Measurements from ENCODE around the gene PRKAR1A.
"Not testable (repeated sequence)": the region's sequence is repeated elsewhere in the genome, so short reads cannot be mapped to it uniquely, and the experiment has no call there.

Gene PRKAR1A

DNA sequence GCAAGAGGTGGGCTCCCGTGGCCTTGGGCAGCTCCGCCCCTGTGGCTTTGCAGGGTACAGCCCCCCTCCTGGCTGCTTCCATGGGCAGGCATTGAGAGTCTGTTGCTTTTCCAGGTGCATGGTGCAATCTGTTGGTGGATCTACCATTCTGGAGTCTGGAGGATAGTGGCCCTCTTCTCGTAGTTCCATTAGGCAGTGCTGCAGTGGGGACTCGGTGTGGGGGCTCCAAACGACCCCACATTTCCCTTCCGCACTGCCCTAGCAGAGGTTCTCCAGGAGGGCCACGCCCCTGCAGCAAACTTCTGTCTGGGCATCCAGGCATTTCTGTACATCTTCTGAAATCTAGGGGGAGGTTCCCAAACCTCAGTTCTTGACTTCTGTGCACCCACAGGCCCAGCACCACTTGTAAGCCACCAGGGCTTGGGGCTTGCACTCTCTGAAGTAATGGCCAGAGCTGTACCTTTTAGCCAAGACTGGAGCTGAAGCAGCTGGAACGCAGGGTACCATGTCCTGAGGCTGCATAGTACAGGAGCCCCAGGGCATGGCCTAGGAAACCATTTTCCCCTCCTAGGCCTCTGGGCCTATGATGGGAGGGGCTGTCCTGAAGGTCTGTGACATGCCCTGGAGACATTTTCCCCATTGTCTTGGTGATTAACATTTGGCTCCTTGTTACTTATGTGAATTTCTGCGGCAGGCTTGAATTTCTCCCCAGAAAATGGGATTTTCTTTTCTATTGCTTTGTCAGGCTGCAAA lies 6.0 kb downstream of the PRKAR1A start:
- peaks cover 8% of the 10 kb centered on the region for H3K4me1 ChIP-seq (ENCODE audit: control insufficient read depth, insufficient read depth, low read length)
- peaks cover 50 to 71% of the 10 kb centered on the region in 2 experiments for H3K36me3 ChIP-seq (ENCODE audit: control insufficient read depth in 2 of 2, insufficient read depth in 1 of 2, low read length in 2 of 2)
- no peak overlapping the region for H3K27ac ChIP-seq (ENCODE audit: extremely low read depth, low read depth, low read length)
- POLR2A ChIA-PET: no interaction called here
- CTCF ChIA-PET: interaction anchor here (1.8 kb wide), 1 partner anchor 15 kb away, joined by 8 read pairs; no protein-coding TSS in a partner anchor
- no peaks in the 10 kb centered on the region for H3K9me3 ChIP-seq (ENCODE audit: control insufficient read depth, insufficient read depth, low read depth, low read length)
- TF ChIP-seq ZNF585B (tag by site-specific recombination; IDR thresholded peaks at IDR 0.05): peak; percentile 96
- no peak for TF ChIP-seq ZNF248 (tag by site-specific recombination; IDR thresholded peaks at IDR 0.05)
- H3K4me3 ChIP-seq (ENCODE audit: low read depth, low read length): no peak overlapping the region

DNA sequence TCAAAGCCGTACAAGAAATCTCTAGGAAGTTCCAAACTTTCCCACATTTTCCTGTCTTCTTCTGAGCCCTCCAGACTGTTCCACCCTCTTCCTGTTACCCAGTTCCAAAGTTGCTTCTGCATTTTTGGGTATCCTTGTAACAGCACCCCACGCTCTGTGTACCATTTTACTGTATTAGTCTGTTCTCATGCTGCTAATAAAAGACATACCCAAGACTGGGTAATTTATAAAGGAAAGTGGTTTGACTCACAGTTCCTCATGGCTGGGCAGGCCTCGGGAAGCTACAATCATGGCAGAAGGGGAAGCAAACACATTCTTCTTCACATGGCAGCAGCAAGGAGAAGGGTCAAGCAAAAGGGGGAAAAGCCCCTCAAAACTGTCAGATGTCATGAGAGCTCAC lies 6.8 kb downstream of the PRKAR1A start:
- H3K9me3 ChIP-seq (ENCODE audit: control insufficient read depth, insufficient read depth, low read depth, low read length); H3K4me1 ChIP-seq (ENCODE audit: control insufficient read depth, insufficient read depth, low read length); H3K4me3 ChIP-seq (ENCODE audit: low read depth, low read length); POLR2A ChIA-PET; H3K27ac ChIP-seq (ENCODE audit: extremely low read depth, low read depth, low read length): not testable (repeated sequence)
- H3K36me3 ChIP-seq (ENCODE audit: control insufficient read depth in 2 of 2, insufficient read depth in 1 of 2, low read length in 2 of 2): peaks cover 58 to 79% of the 10 kb centered on the region in 2 experiments
- CTCF ChIA-PET: interaction anchor here (1.8 kb wide), 1 partner anchor 15 kb away, joined by 8 read pairs; no protein-coding TSS in a partner anchor

DNA sequence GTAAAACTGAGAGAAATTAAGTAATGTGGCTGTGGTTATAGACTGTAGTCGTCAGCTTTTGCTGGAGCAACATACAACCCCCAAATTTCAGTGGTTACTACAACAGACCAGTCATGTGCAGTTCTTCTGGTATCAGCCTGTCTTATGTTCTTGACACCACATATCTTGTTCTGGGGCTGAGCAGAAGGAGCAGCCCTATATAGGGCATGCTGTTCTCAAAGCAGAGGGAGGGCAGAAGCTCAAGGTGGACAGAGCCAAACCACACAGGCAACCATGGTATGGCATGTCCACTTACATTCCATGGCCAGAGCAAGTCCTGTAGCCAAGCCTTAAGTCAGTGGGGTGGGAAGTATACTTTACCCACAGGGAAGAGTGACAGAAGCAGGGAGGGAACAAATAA lies 7.7 kb downstream of the PRKAR1A start:
- ChIA-PET POLR2A (no interaction called here), CTCF (interaction anchor here (1.8 kb wide), 1 partner anchor 14 kb away, joined by 8 read pairs; no protein-coding TSS in a partner anchor)
- Histone ChIP-seq H3K27ac (ENCODE audit: extremely low read depth, low read depth, low read length) (no peak overlapping the region), H3K9me3 (ENCODE audit: control insufficient read depth, insufficient read depth, low read depth, low read length) (no peaks in the 10 kb centered on the region), H3K4me3 (ENCODE audit: low read depth, low read length) (no peak overlapping the region), H3K36me3 (ENCODE audit: control insufficient read depth in 2 of 2, insufficient read depth in 1 of 2, low read length in 2 of 2) (peaks cover 67 to 85% of the 10 kb centered on the region in 2 experiments), H3K4me1 (ENCODE audit: control insufficient read depth, insufficient read depth, low read length) (peaks cover 1% of the 10 kb centered on the region; the same call in 1 of the 2 replicates)
- TF ChIP-seq ZNF707 (tag by site-specific recombination; IDR thresholded peaks at IDR 0.05) (no peak), ZNF548 (tag by site-specific recombination; IDR thresholded peaks at IDR 0.05) (no peak), EGR2 (tag by site-specific recombination; IDR thresholded peaks at IDR 0.05; ENCODE audit: low read depth) (no peak), ZNF184 (tag by site-specific recombination; IDR thresholded peaks at IDR 0.05) (no peak), ZNF138 (tag by site-specific recombination; IDR thresholded peaks at IDR 0.05; ENCODE audit: borderline replicate concordance) (no peak), ZNF521 (tag by site-specific recombination; IDR thresholded peaks at IDR 0.05) (no peak), SCRT2 (tag by site-specific recombination; IDR thresholded peaks at IDR 0.05) (no peak)

DNA sequence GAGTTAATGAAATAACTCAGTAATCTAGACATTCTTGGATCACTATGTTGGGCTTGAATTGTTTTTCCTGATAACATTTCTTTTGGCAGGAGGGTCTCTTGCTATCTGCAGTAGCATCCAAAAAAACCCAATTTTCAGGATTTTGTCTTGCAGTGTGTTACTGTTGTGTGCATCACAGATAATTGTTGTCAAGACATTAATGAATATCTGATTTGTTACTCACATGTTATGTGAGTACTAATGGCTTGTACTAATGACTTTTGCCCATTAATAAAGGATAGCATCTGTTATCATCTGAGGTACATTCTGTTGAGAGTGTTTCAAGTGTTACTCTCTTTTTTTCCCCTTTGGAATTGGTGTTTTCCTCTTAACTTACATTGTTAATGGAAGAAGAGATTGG lies 10.0 kb downstream of the PRKAR1A start:
- Histone ChIP-seq H3K9me3 (ENCODE audit: control insufficient read depth, insufficient read depth, low read depth, low read length) (no peaks in the 10 kb centered on the region), H3K4me1 (ENCODE audit: control insufficient read depth, insufficient read depth, low read length) (no peaks in the 10 kb centered on the region), H3K27ac (ENCODE audit: extremely low read depth, low read depth, low read length) (no peak overlapping the region), H3K36me3 (ENCODE audit: control insufficient read depth in 2 of 2, insufficient read depth in 1 of 2, low read length in 2 of 2) (peaks cover 68 to 86% of the 10 kb centered on the region in 2 experiments), H3K4me3 (ENCODE audit: low read depth, low read length) (no peak overlapping the region)
- TF ChIP-seq ZNF169 (tag by site-specific recombination; IDR thresholded peaks at IDR 0.05) (no peak), REPIN1 (tag by site-specific recombination; IDR thresholded peaks at IDR 0.05; ENCODE audit: low read depth) (no peak), ZNF404 (tag by site-specific recombination; IDR thresholded peaks at IDR 0.05) (no peak), ZNF174 (tag by site-specific recombination; IDR thresholded peaks at IDR 0.05) (no peak), ZFP37 (tag by site-specific recombination; IDR thresholded peaks at IDR 0.05) (no peak), EGR2 (tag by site-specific recombination; IDR thresholded peaks at IDR 0.05; ENCODE audit: low read depth) (no peak), ZNF121 (tag by site-specific recombination; IDR thresholded peaks at IDR 0.05) (no peak), ZNF514 (tag by site-specific recombination; IDR thresholded peaks at IDR 0.05) (no peak), SCRT2 (tag by site-specific recombination; IDR thresholded peaks at IDR 0.05) (no peak), ZNF24 (tag by site-specific recombination; IDR thresholded peaks at IDR 0.05) (no peak)
- TF ChIP-seq, protein P1, sequence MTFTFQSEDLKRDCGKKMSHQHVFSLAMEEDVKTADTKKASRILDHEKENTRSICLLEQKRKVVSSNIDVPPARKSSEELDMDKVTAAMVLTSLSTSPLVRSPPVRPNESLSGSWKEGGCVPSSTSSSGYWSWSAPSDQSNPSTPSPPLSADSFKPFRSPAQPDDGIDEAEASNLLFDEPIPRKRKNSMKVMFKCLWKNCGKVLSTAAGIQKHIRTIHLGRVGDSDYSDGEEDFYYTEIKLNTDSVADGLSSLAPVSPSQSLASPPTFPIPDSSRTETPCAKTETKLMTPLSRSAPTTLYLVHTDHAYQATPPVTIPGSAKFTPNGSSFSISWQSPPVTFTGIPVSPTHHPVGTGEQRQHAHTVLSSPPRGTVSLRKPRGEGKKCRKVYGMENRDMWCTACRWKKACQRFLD (tag by site-specific recombination; IDR thresholded peaks at IDR 0.05): no peak
- TF ChIP-seq, protein P2, sequence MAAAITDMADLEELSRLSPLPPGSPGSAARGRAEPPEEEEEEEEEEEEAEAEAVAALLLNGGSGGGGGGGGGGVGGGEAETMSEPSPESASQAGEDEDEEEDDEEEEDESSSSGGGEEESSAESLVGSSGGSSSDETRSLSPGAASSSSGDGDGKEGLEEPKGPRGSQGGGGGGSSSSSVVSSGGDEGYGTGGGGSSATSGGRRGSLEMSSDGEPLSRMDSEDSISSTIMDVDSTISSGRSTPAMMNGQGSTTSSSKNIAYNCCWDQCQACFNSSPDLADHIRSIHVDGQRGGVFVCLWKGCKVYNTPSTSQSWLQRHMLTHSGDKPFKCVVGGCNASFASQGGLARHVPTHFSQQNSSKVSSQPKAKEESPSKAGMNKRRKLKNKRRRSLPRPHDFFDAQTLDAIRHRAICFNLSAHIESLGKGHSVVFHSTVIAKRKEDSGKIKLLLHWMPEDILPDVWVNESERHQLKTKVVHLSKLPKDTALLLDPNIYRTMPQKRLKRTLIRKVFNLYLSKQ (tag by site-specific recombination; IDR thresholded peaks at IDR 0.05; ENCODE audit: borderline replicate concordance): no peak
- ChIA-PET CTCF (no interaction called here), POLR2A (no interaction called here)

Data from HEK293 (cell line).